Upper lobe of left lung (tissue), 6 donors: Measurements from ENCODE around the gene C14orf39. TPM values are rescaled to one million over a fixed set of nuclear protein-coding genes. Genes with fewer than 3 reads are reported as not detected.

Source experiments
- ATAC-seq, 2 donors: fragments of 200-7000 bp; cut with Tn5 transposase; one replicate each; pipeline ENCODE4 v1.9.1; 2022; ENCODE audit warnings: mild to moderate bottlenecking in 2 of 2, moderate library complexity in 2 of 2; ENCODE audit not compliant: low FRiP score in 2 of 2
- DNase-seq, 2 donors: peaks; one replicate each; pipeline ENCODE4 v3.0.0-alpha.2; 2019 to 2020
- H3K27ac ChIP-seq, 4 donors: fragments of 200-600 bp; sonication (generic); one replicate each; pipeline ENCODE4 v1.5.1; 2016 to 2019
- H3K27me3 ChIP-seq, 4 donors: fragments of 200-600 bp; sonication (generic); one replicate each; pipeline ENCODE4 v1.5.1; 2017 to 2019
- H3K36me3 ChIP-seq, 4 donors: fragments of 200-600 bp; sonication (generic); one replicate each; pipeline ENCODE4 v1.5.1; 2016 to 2019
- H3K4me1 ChIP-seq, 4 donors: fragments of 200-600 bp; sonication (generic); one replicate each; pipeline ENCODE4 v1.5.1; 2018 to 2019
- H3K4me3 ChIP-seq, 4 donors: fragments of 200-600 bp; sonication (generic); one replicate each; pipeline ENCODE4 v1.5.1; 2017 to 2019; ENCODE audit warnings: mild to moderate bottlenecking in 2 of 4, moderate library complexity in 1 of 4
- H3K9me3 ChIP-seq, 4 donors: fragments of 200-600 bp; sonication (generic); one replicate each; pipeline ENCODE4 v1.5.1; 2018 to 2019
- CTCF ChIP-seq, 6 experiments: fragments of 450-650 bp in 4 of 6; fragments of 200-600 bp in 2 of 6; sonication (generic) in 2 of 6; IDR thresholded peaks; one replicate each; pipeline ENCODE4 v1.5.1; 2016 to 2019; ENCODE audit warnings: antibody characterized with exemption in 6 of 6
- EP300 ChIP-seq, 4 donors: sonication (generic); formaldehyde crosslinking; IDR thresholded peaks; one replicate each; pipeline ENCODE4 v1.5.1; 2017; ENCODE audit warnings: antibody characterized with exemption in 4 of 4, control low read depth in 2 of 4
- POLR2A ChIP-seq, 4 donors: fragments of 450-650 bp; IDR thresholded peaks; one replicate each; pipeline ENCODE4 v1.5.1; 2016 to 2017; ENCODE audit warnings: antibody characterized with exemption in 4 of 4, mild to moderate bottlenecking in 2 of 4
- POLR2AphosphoS5 ChIP-seq, 2 donors: sonication (generic); formaldehyde crosslinking; IDR thresholded peaks; one replicate each; pipeline ENCODE4 v1.5.1; 2017; ENCODE audit warnings: antibody characterized with exemption in 2 of 2
- WGBS, 2 donors: methylation state at CpG; one replicate each; pipeline ENCODE4 v1.1.5; 2017 to 2018; 5-methylcytosine and 5-hydroxymethylcytosine counted together
- total RNA-seq, 6 donors: library from RNA; depleted of rRNA in 4 of 6; stranded (reverse); fragments of >200 nt in 4 of 6; gene quantifications; one replicate each; pipeline versions ENCODE4 v1.1.0 to v1.2.1, GENCODE V29; 2016 to 2021
- donor health status: DM: no; HTN: no; CAD: no; lungs with moderate emphysema.
- donor health status: DM: no; HTN: yes; CAD: no; lungs with severe emphysema.

C14orf39 gene
- total RNA-seq, 6 donors from 2014 or later, result 2.1 TPM; not detected in 5

GRCh38 chr14:60510254-60510950 lies 24.5 kb upstream of the C14orf39 start:
- DNase-seq (no peak), ATAC-seq (no peak)
- no peaks in the 10 kb centered on the region for H3K9me3 ChIP-seq
- TF ChIP-seq POLR2A (IDR thresholded peaks at IDR 0.05) (no peak), EP300 (IDR thresholded peaks at IDR 0.05) (no peak), POLR2AphosphoS5 (IDR thresholded peaks at IDR 0.05) (no peak), CTCF (IDR thresholded peaks at IDR 0.05) (no peak)
- H3K27me3 ChIP-seq, result peaks cover 0 to 87% (median 40%) of the 10 kb centered on the region in 4 donors
- no peak overlapping the region for H3K27ac ChIP-seq
- 8 to 11% methylated on average over 34 to 35 of the region's 35 CpGs for WGBS, 2 donors
- no peaks in the 10 kb centered on the region for H3K36me3 ChIP-seq
- H3K4me1 ChIP-seq, result peaks cover 23 to 56% (median 28%) of the 10 kb centered on the region in 4 donors
- H3K4me3 ChIP-seq, result no peak overlapping the region

- peak in 1 of 2 donors; percentile 65 for DNase-seq
- Histone ChIP-seq H3K27ac (no peak overlapping the region), H3K27me3 (peaks cover 0 to 80% (median 32%) of the 10 kb centered on the region in 4 donors), H3K4me3 (peak overlapping the region in 1 of 4 donors; percentile 9), H3K36me3 (no peaks in the 10 kb centered on the region), H3K4me1 (peaks cover 16 to 49% (median 21%) of the 10 kb centered on the region in 4 donors), H3K9me3 (no peaks in the 10 kb centered on the region)
- 6 to 12% methylated on average over 21 to 41 of the region's 58 CpGs for WGBS, 2 donors
- no peak for TF ChIP-seq POLR2AphosphoS5 (IDR thresholded peaks at IDR 0.05)
- no peak for TF ChIP-seq POLR2A (IDR thresholded peaks at IDR 0.05)
- TF ChIP-seq EP300 (IDR thresholded peaks at IDR 0.05), result no peak
- TF ChIP-seq CTCF (IDR thresholded peaks at IDR 0.05), result no peak
- no peak for ATAC-seq
Observed at GRCh38 chr14:60509438-60510253, 23.8 kb upstream of the C14orf39 start.

- H3K9me3 ChIP-seq, result no peaks in the 10 kb centered on the region
- TF ChIP-seq CTCF (IDR thresholded peaks at IDR 0.05) (no peak), EP300 (IDR thresholded peaks at IDR 0.05) (no peak), POLR2A (IDR thresholded peaks at IDR 0.05) (no peak), POLR2AphosphoS5 (IDR thresholded peaks at IDR 0.05) (no peak)
- peak in 1 of 2 donors; percentile 85 for DNase-seq
- no peaks in the 10 kb centered on the region for H3K36me3 ChIP-seq
- ATAC-seq, result peak in 1 of 2 donors; percentile 15
- peak within 1 kb of the TSS in 1 of 4 donors; percentile 9 for H3K4me3 ChIP-seq
- 2 to 8% methylated on average over 21 to 33 of the region's 55 CpGs for WGBS, 2 donors
- peaks cover 11 to 41% (median 16%) of the 10 kb centered on the region in 4 donors for H3K4me1 ChIP-seq
- H3K27ac ChIP-seq, result no peak within 1 kb of the TSS
- H3K27me3 ChIP-seq, result peaks cover 0 to 75% (median 30%) of the 10 kb centered on the region in 4 donors
Observed at GRCh38 chr14:60508707-60509437, 23.0 kb upstream of the C14orf39 start, which contains the start of gene SIX6. Gene SIX6, plus strand, starts transcription at chr14:60509146. Its CDS starts 253 bp downstream, at chr14:60509399.

- H3K4me3 ChIP-seq, result no peak overlapping the region
- no peak for ATAC-seq
Observed at GRCh38 chr14:60508363-60508706, 22.5 kb upstream of the C14orf39 start.

More at GRCh38 chr14:60508363-60508706, 22.5 kb upstream of the C14orf39 start:
- Histone ChIP-seq H3K27me3 (peaks cover 0 to 72% (median 30%) of the 10 kb centered on the region in 4 donors), H3K9me3 (no peaks in the 10 kb centered on the region), H3K36me3 (no peaks in the 10 kb centered on the region), H3K4me1 (peaks cover 11 to 40% (median 16%) of the 10 kb centered on the region in 4 donors), H3K27ac (no peak overlapping the region)
- no peak for TF ChIP-seq EP300 (IDR thresholded peaks at IDR 0.05)
- no peak for TF ChIP-seq POLR2AphosphoS5 (IDR thresholded peaks at IDR 0.05)
- TF ChIP-seq POLR2A (IDR thresholded peaks at IDR 0.05), result no peak
- no peak for TF ChIP-seq CTCF (IDR thresholded peaks at IDR 0.05)
- no peak for DNase-seq
- 4 to 9% methylated on average over 5 of the region's 5 CpGs for WGBS, 2 donors
